Endothelial cell of umbilical vein (primary cell): ENCODE results near the gene NCOA3.

Experiments
- CTCF ChIP-seq, 2 donors: IDR thresholded peaks; 1 replicate in 1 of 2; 2 replicates in 1 of 2; pipeline ENCODE4 v1.5.1; 2011; ENCODE audit warnings: low read length in 2 of 2, mild to moderate bottlenecking in 2 of 2, moderate library complexity in 2 of 2, control low read depth in 1 of 2, inconsistent platforms in 1 of 2, low read depth in 1 of 2; ENCODE audit not compliant: insufficient read depth in 1 of 2; ENCODE audit errors: extremely low read depth in 1 of 2
- EZH2 ChIP-seq: IDR thresholded peaks from 2 replicates; pipeline ENCODE4 v1.6.1; 2012; ENCODE audit warnings: borderline replicate concordance, low read depth, mild to moderate bottlenecking, moderate library complexity, low read length, inconsistent platforms; ENCODE audit not compliant: severe bottlenecking
- FOS ChIP-seq: IDR thresholded peaks from 2 replicates; pipeline ENCODE4 v1.6.1; 2011; ENCODE audit warnings: mild to moderate bottlenecking, low read length, moderate library complexity, borderline replicate concordance; ENCODE audit not compliant: insufficient read depth
- GATA2 ChIP-seq: IDR thresholded peaks from 2 replicates; pipeline ENCODE4 v1.7.0; 2011; ENCODE audit warnings: low read depth, mild to moderate bottlenecking, moderate library complexity, mixed read lengths, low read length; ENCODE audit not compliant: insufficient read length, insufficient read depth
- JUN ChIP-seq: IDR thresholded peaks from 2 replicates; pipeline ENCODE4 v1.6.1; 2011; ENCODE audit warnings: borderline replicate concordance, low read depth; ENCODE audit not compliant: insufficient read length, insufficient read depth
- MAX ChIP-seq: IDR thresholded peaks from 2 replicates; pipeline ENCODE4 v1.6.1; 2011; ENCODE audit not compliant: insufficient read depth, insufficient read length
- MYC ChIP-seq: IDR thresholded peaks from one replicate; pipeline ENCODE4 v1.6.1; 2011; ENCODE audit warnings: mild to moderate bottlenecking, low read depth, low read length
- POLR2A ChIP-seq: IDR thresholded peaks from 2 replicates; pipeline ENCODE4 v1.6.1; 2012; ENCODE audit warnings: low read depth, mild to moderate bottlenecking, control low read depth, low read length
- POLR2AphosphoS5 ChIP-seq: IDR thresholded peaks from 2 replicates; pipeline ENCODE4 v1.6.1; 2012; ENCODE audit warnings: low read depth, mild to moderate bottlenecking, control low read depth, low read length, moderate library complexity; ENCODE audit not compliant: insufficient read depth

GRCh38 chr20:47698142-47698541, 196.5 kb downstream of the NCOA3 start:
- TF ChIP-seq CTCF (IDR thresholded peaks at IDR 0.05; ENCODE audit: extremely low read depth in 1 of 2, insufficient read depth in 1 of 2, low read depth in 1 of 2, low read length in 2 of 2) (no peak), POLR2AphosphoS5 (no peak), POLR2A (no peak), JUN (no peak), EZH2 (no peak), MAX (no peak), MYC (no peak), FOS (no peak), GATA2 (no peak)
